ENCODE results near the gene ZNF480.
"Not testable (repeated sequence)": the region's sequence is repeated elsewhere in the genome, so short reads cannot be mapped to it uniquely, and the experiment has no call there.

ZNF480 gene
- 1.5 to 17.4 (median 6.8) reads per million in 17 experiments for total RNA-seq

- DNase-seq = peak; percentile 81 to 95 (median 86)
Measured at GRCh38 chr19:52296773-52297600, at the start of gene ZNF480. Gene ZNF480, plus strand, starts transcription at chr19:52297169. Its CDS starts 3,244 bp downstream, at chr19:52300413.

- peak; percentile 72 to 87 (median 78) for DNase-seq
Measured at GRCh38 chr19:52248241-52248640, 48.7 kb upstream of the ZNF480 start.

- DNase-seq = no peak
Measured at GRCh38 chr19:52258426-52258825, 38.5 kb upstream of the ZNF480 start.

- DNase-seq = not testable (repeated sequence)
Measured at GRCh38 chr19:52265556-52265955, 31.4 kb upstream of the ZNF480 start.

- peak; percentile 97 to 99 (median 98) for DNase-seq
Measured at GRCh38 chr19:52269338-52270261, 27.4 kb upstream of the ZNF480 start, which contains the start of gene ZNF766. Gene ZNF766, plus strand, starts transcription at chr19:52269587. Its CDS starts 27 bp downstream, at chr19:52269614.

- peak; percentile 12 to 62 (median 48) for DNase-seq
Measured at GRCh38 chr19:52270266-52270885, 26.6 kb upstream of the ZNF480 start.

GRCh38 chr19:52273301-52273700, 23.7 kb upstream of the ZNF480 start:
- no peak for DNase-seq

- no peak for DNase-seq
Measured at GRCh38 chr19:52274191-52274590, 22.8 kb upstream of the ZNF480 start.

GRCh38 chr19:52275988-52276387, 21.0 kb upstream of the ZNF480 start:
- DNase-seq = no peak

GRCh38 chr19:52277471-52277870, 19.5 kb upstream of the ZNF480 start:
- no peak for DNase-seq

- no peak for DNase-seq
Measured at GRCh38 chr19:52286256-52286655, 10.7 kb upstream of the ZNF480 start.

GRCh38 chr19:52291781-52292180, 5.2 kb upstream of the ZNF480 start:
- DNase-seq = no peak

- DNase-seq = not testable (repeated sequence)
Measured at GRCh38 chr19:52292946-52293345, 4.0 kb upstream of the ZNF480 start.

- DNase-seq = peak in 1 of 4 experiments; percentile 12
Measured at GRCh38 chr19:52296400-52296772, 583 bp upstream of the ZNF480 start.

GRCh38 chr19:52297601-52298364, 814 bp downstream of the ZNF480 start:
- peak in 3 of 4 experiments; percentile 5 to 26 (median 21) for DNase-seq

- DNase-seq = peak in 2 of 4 experiments; percentile 12 to 33
Measured at GRCh38 chr19:52307275-52307674, 10.3 kb downstream of the ZNF480 start.

GRCh38 chr19:52322429-52322828, 25.5 kb downstream of the ZNF480 start:
- no peak for DNase-seq

GRCh38 chr19:52331757-52332156, 34.8 kb downstream of the ZNF480 start:
- peak in 2 of 4 experiments; percentile 6 to 15 for DNase-seq

- DNase-seq = no peak
Measured at GRCh38 chr19:52335768-52336116, 38.8 kb downstream of the ZNF480 start.

GRCh38 chr19:52336117-52336790, 39.3 kb downstream of the ZNF480 start, which contains the start of gene ZNF610:
Gene ZNF610, plus strand, starts transcription at chr19:52336243. Its CDS starts 12,930 bp downstream, at chr19:52349173.
- peak; percentile 92 to 96 (median 94) for DNase-seq

- DNase-seq = peak in 1 of 4 experiments; percentile 2
Measured at GRCh38 chr19:52336791-52337381, 39.9 kb downstream of the ZNF480 start.

Measured in suppressor macrophage (primary cell).